HepG2 (cell line): ENCODE data around the gene GLIS2. TPM values are rescaled to one million over a fixed set of nuclear protein-coding genes. Genes with fewer than 3 reads are reported as not detected.

ENCODE experiments used
- ARNT ChIP-seq: fragments of 450-650 bp; IDR thresholded peaks from 2 replicates; pipeline ENCODE4 v1.6.1; 2017
- FOXA1 ChIP-seq, 2 experiments: fragments of 450-650 bp in 1 of 2; sonication (generic) in 1 of 2; formaldehyde crosslinking in 1 of 2; IDR thresholded peaks; 2 replicates each; pipeline versions ENCODE4 v1.4.0 to v1.6.1; 2016 to 2020; ENCODE audit warnings: missing genetic modification reagents in 1 of 2
- FOXC1 ChIP-seq: sonication (generic); formaldehyde crosslinking; IDR thresholded peaks from 2 replicates; pipeline ENCODE4 v1.8.0; 2022; ENCODE audit warnings: mild to moderate bottlenecking, missing genetic modification reagents, borderline replicate concordance
- GZF1 ChIP-seq: sonication (generic); formaldehyde crosslinking; IDR thresholded peaks from 2 replicates; pipeline ENCODE4 v1.5.1; 2020; ENCODE audit warnings: mild to moderate bottlenecking, missing genetic modification reagents
- HOXA3 ChIP-seq: sonication (generic); formaldehyde crosslinking; IDR thresholded peaks from 2 replicates; pipeline ENCODE4 v1.5.0; 2020; ENCODE audit warnings: missing genetic modification reagents
- PAF1 ChIP-seq: IDR thresholded peaks from 2 replicates; pipeline ENCODE4 v1.6.1; 2016; ENCODE audit warnings: missing genetic modification reagents, missing compliant biosample characterization
- PRDM15 ChIP-seq: sonication (generic); formaldehyde crosslinking; IDR thresholded peaks from 2 replicates; pipeline ENCODE4 v1.4.0; 2020; ENCODE audit warnings: missing genetic modification reagents
- RFX5 ChIP-seq: IDR thresholded peaks from 2 replicates; pipeline ENCODE4 v1.6.1; 2011; ENCODE audit warnings: low read depth, low read length, improper control_type of control experiment
- SMAD3 ChIP-seq: sonication (generic); formaldehyde crosslinking; IDR thresholded peaks from 2 replicates; pipeline ENCODE4 v1.4.0; 2020; ENCODE audit warnings: missing genetic modification reagents
- SNAPC4 ChIP-seq: sonication (generic); formaldehyde crosslinking; IDR thresholded peaks from 2 replicates; pipeline ENCODE4 v1.4.0; 2020; ENCODE audit warnings: mild to moderate bottlenecking, missing genetic modification reagents
- SRSF4 ChIP-seq: fragments of 200-400 bp; formaldehyde crosslinking; IDR thresholded peaks from one replicate; pipeline ENCODE4 v1.6.1; 2018; ENCODE audit warnings: mild to moderate bottlenecking, low read depth, low read length, moderate library complexity; ENCODE audit not compliant: poor library complexity, severe bottlenecking
- ZBTB20 ChIP-seq: sonication (generic); formaldehyde crosslinking; IDR thresholded peaks from 2 replicates; pipeline ENCODE4 v1.8.1; 2023; ENCODE audit warnings: missing genetic modification reagents, low read depth, mild to moderate bottlenecking, borderline replicate concordance
- ZFP82 ChIP-seq: sonication (generic); formaldehyde crosslinking; IDR thresholded peaks from 2 replicates; pipeline ENCODE4 v1.5.1; 2020; ENCODE audit warnings: mild to moderate bottlenecking, missing genetic modification reagents, borderline replicate concordance
- ZNF33B ChIP-seq: sonication (generic); formaldehyde crosslinking; IDR thresholded peaks from 2 replicates; pipeline ENCODE4 v1.5.1; 2020; ENCODE audit warnings: mild to moderate bottlenecking, missing genetic modification reagents
- ZNF451 ChIP-seq: sonication (generic); formaldehyde crosslinking; IDR thresholded peaks from 2 replicates; pipeline ENCODE4 v1.5.0; 2020; ENCODE audit warnings: mild to moderate bottlenecking, missing genetic modification reagents
- ZNF75D ChIP-seq: sonication (generic); formaldehyde crosslinking; IDR thresholded peaks from 2 replicates; pipeline ENCODE4 v1.8.1; 2023; ENCODE audit warnings: missing genetic modification reagents, mild to moderate bottlenecking, borderline replicate concordance
- polyA plus RNA-seq, 8 experiments: library from polyadenylated mRNA; depleted of rRNA in 3 of 8; stranded (reverse) in 7 of 8; unstranded in 1 of 8; fragments of >200 nt; fragmentation: Illumina TruSeq in 4 of 8; extraction: Trizol in 4 of 8; gene quantifications; 2 replicates each; pipeline versions ENCODE4 v1.2.1 to v1.2.3, GENCODE V29; 2011 to 2016; ENCODE audit warnings: low read depth in 4 of 8, missing spikeins in 1 of 8, mixed read lengths in 1 of 8; ENCODE audit not compliant: insufficient read depth in 1 of 8
- total RNA-seq, 5 experiments: library from RNA; depleted of rRNA; stranded (reverse); fragments of >200 nt; fragmentation: Illumina TruSeq; extraction: Trizol; gene quantifications; 2 replicates each; pipeline ENCODE4 v1.2.3, GENCODE V29; 2016; ENCODE audit warnings: low read depth in 1 of 5
- TF ChIP-seq, protein P1 (sequence below): sonication (generic); formaldehyde crosslinking; IDR thresholded peaks from 2 replicates; pipeline ENCODE4 v1.5.1; 2020; ENCODE audit warnings: missing genetic modification reagents, mild to moderate bottlenecking, borderline replicate concordance

The GLIS2 gene
- total and polyA plus RNA-seq, 2 of the 13 experiments (the other 11 are each of a cell fraction or from before 2014, with no cell fraction given): 0.28 to 0.29 TPM

- no peak for TF ChIP-seq SNAPC4 (CRISPR knock-in tag)
- TF ChIP-seq ZNF75D: no peak
- TF ChIP-seq GZF1 (CRISPR knock-in tag): no peak
- TF ChIP-seq, protein P1, sequence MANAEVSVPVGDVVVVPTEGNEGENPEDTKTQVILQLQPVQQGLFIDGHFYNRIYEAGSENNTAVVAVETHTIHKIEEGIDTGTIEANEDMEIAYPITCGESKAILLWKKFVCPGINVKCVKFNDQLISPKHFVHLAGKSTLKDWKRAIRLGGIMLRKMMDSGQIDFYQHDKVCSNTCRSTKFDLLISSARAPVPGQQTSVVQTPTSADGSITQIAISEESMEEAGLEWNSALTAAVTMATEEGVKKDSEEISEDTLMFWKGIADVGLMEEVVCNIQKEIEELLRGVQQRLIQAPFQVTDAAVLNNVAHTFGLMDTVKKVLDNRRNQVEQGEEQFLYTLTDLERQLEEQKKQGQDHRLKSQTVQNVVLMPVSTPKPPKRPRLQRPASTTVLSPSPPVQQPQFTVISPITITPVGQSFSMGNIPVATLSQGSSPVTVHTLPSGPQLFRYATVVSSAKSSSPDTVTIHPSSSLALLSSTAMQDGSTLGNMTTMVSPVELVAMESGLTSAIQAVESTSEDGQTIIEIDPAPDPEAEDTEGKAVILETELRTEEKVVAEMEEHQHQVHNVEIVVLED (CRISPR knock-in tag): no peak
- no peak for TF ChIP-seq ZBTB20
- TF ChIP-seq PRDM15 (CRISPR knock-in tag): no peak
- no peak for TF ChIP-seq ZNF33B (CRISPR knock-in tag)
- TF ChIP-seq SRSF4: no peak
- TF ChIP-seq PAF1 (CRISPR knock-in tag): no peak
- no peak for TF ChIP-seq ZNF451 (CRISPR knock-in tag)
- no peak for TF ChIP-seq FOXA1 (IDR thresholded peaks at IDR 0.05)
- TF ChIP-seq FOXA1 (CRISPR knock-in tag; IDR thresholded peaks at IDR 0.05): peak; percentile 59; the same call in 1 of the 2 replicates
- TF ChIP-seq RFX5: no peak
- no peak for TF ChIP-seq ZFP82
- 0 out of 2 replicates have a peak, but pooled peaks have one; percentile 41 for TF ChIP-seq SMAD3 (CRISPR knock-in tag)
- TF ChIP-seq ARNT: no peak
- TF ChIP-seq HOXA3 (CRISPR knock-in tag): peak; percentile 19; the same call in 1 of the 2 replicates
- no peak for TF ChIP-seq FOXC1 (CRISPR knock-in tag)
Measured at GRCh38 chr16:4290236-4290830, 25.5 kb upstream of the GLIS2 start (continued).
